A549 (cell line): ENCODE measurements around the gene MYH14. TPM values are rescaled to one million over a fixed set of nuclear protein-coding genes. Genes with fewer than 3 reads are reported as not detected.

Source experiments
- ATAC-seq, 2 experiments: fragments of 200-7000 bp in 1 of 2; fragments of >200 bp in 1 of 2; cut with Nextera tagmentation in 1 of 2; cut with Tn5 transposase in 1 of 2; 3 replicates each; pipeline versions ENCODE4 v1.8.0 to v1.9.1; 2018 to 2020; ENCODE audit warnings: mild to moderate bottlenecking in 1 of 2, moderate library complexity in 1 of 2
- CTCF ChIA-PET: fragments of 300-600 bp; sonication (Branson Sonifier 250); formaldehyde crosslinking; extraction: SDS; loops from one replicate; lab custom pipeline; 2021; ENCODE audit warnings: antibody characterized with exemption, inconsistent platforms; lab: Yijun Ruan, JAX
- POLR2A ChIA-PET: fragments of 350-600 bp; formaldehyde crosslinking; extraction: SDS; loops from one replicate; lab custom pipeline; 2021; ENCODE audit warnings: antibody characterized with exemption, inconsistent platforms; lab: Yijun Ruan, JAX
- DNase-seq, 2 experiments: peaks; one replicate each; pipeline versions ENCODE4 v3.0.0 to v3.0.0-alpha.2; 2011 to 2016; ENCODE audit warnings: low read depth in 1 of 2, low spot score in 1 of 2
- FAIRE-seq: peaks from 2 replicates; lab custom pipeline; 2011; peaks lifted over from hg19 to GRCh38; lab: Jason Lieb, UNC
- H3K27ac ChIP-seq, 2 experiments: fragments of >200 bp; sonication (Bioruptor Twin); formaldehyde crosslinking; 3 replicates each; pipeline ENCODE4 v1.5.1; 2016 to 2017
- H3K4me1 ChIP-seq: fragments of >200 bp; sonication (Bioruptor Twin); formaldehyde crosslinking; 3 replicates; pipeline ENCODE4 v1.6.1; 2016
- H3K4me2 ChIP-seq: fragments of >200 bp; sonication (Bioruptor Twin); formaldehyde crosslinking; 3 replicates; pipeline ENCODE4 v1.6.1; 2016
- H3K4me3 ChIP-seq: fragments of >200 bp; sonication (Bioruptor Twin); formaldehyde crosslinking; 3 replicates; pipeline ENCODE4 v1.5.1; 2016
- H3K9me3 ChIP-seq: fragments of >200 bp; sonication (Bioruptor Twin); formaldehyde crosslinking; 3 replicates; pipeline ENCODE4 v1.6.1; 2016
- ATOH8 ChIP-seq: fragments of 250-450 bp; sonication (Bioruptor Pico); IDR thresholded peaks from 2 replicates; pipeline ENCODE4 v1.5.0; 2020; ENCODE audit warnings: low read depth, mild to moderate bottlenecking, moderate library complexity
- BHLHE40 ChIP-seq: IDR thresholded peaks from 2 replicates; pipeline ENCODE4 v1.6.1; 2012; ENCODE audit warnings: low read depth, low read length, inconsistent platforms
- CBX2 ChIP-seq: fragments of 200-600 bp; sonication (generic); IDR thresholded peaks from 2 replicates; pipeline ENCODE4 v1.6.1; 2016; ENCODE audit warnings: low read depth, mild to moderate bottlenecking, borderline replicate concordance
- CEBPB ChIP-seq, 2 experiments: fragments of >200 bp in 1 of 2; sonication (Bioruptor Twin) in 1 of 2; formaldehyde crosslinking in 1 of 2; IDR thresholded peaks; 2 replicates each; pipeline ENCODE4 v1.6.1; 2012 to 2016
- E2F6 ChIP-seq: IDR thresholded peaks from 2 replicates; pipeline ENCODE4 v1.6.1; 2012; ENCODE audit warnings: low read depth, borderline replicate concordance
- EHF ChIP-seq: fragments of 250-450 bp; sonication (Bioruptor Pico); IDR thresholded peaks from 2 replicates; pipeline ENCODE4 v1.5.0; 2020; ENCODE audit warnings: mild to moderate bottlenecking
- EHMT2 ChIP-seq: fragments of 200-600 bp; sonication (generic); IDR thresholded peaks from 2 replicates; pipeline ENCODE4 v1.6.1; 2016; ENCODE audit warnings: antibody characterized with exemption, low read depth, mild to moderate bottlenecking, moderate library complexity
- EP300 ChIP-seq, 2 experiments: fragments of >200 bp; sonication (Bioruptor Twin); formaldehyde crosslinking; IDR thresholded peaks; 2 replicates in 1 of 2; 3 replicates in 1 of 2; pipeline ENCODE4 v1.6.1; 2016 to 2017
- ESRRA ChIP-seq: fragments of 150-350 bp; IDR thresholded peaks from 2 replicates; pipeline ENCODE4 v1.6.1; 2014; ENCODE audit warnings: mild to moderate bottlenecking, low read length, borderline replicate concordance
- FOXS1 ChIP-seq: fragments of 250-450 bp; sonication (Bioruptor Pico); IDR thresholded peaks from 2 replicates; pipeline ENCODE4 v1.5.0; 2020; ENCODE audit warnings: mild to moderate bottlenecking, moderate library complexity
- GATA3 ChIP-seq: IDR thresholded peaks from 2 replicates; pipeline ENCODE4 v1.6.1; 2012; ENCODE audit warnings: borderline replicate concordance
- HOXB13 ChIP-seq: fragments of 250-450 bp; sonication (Bioruptor Pico); IDR thresholded peaks from 2 replicates; pipeline ENCODE4 v1.5.0; 2020; ENCODE audit warnings: low read depth, mild to moderate bottlenecking, moderate library complexity
- JUN ChIP-seq, 2 experiments: fragments of >200 bp; sonication (Bioruptor Twin); formaldehyde crosslinking; IDR thresholded peaks; 2 replicates in 1 of 2; 3 replicates in 1 of 2; pipeline ENCODE4 v1.6.1; 2016 to 2017
- MAZ ChIP-seq: fragments of 150-350 bp; IDR thresholded peaks from 2 replicates; pipeline ENCODE4 v1.6.1; 2014; ENCODE audit warnings: antibody characterized with exemption, low read depth, low read length, borderline replicate concordance
- NPAS2 ChIP-seq: fragments of 250-450 bp; sonication (Bioruptor Pico); IDR thresholded peaks from 2 replicates; pipeline ENCODE4 v1.8.0; 2022; ENCODE audit warnings: mild to moderate bottlenecking, moderate library complexity, borderline replicate concordance
- NR3C1 ChIP-seq: fragments of >200 bp; sonication (Bioruptor Twin); formaldehyde crosslinking; IDR thresholded peaks from 3 replicates; pipeline ENCODE4 v1.6.1; 2017
- PHF8 ChIP-seq: fragments of 200-600 bp; sonication (generic); IDR thresholded peaks from 2 replicates; pipeline ENCODE4 v1.6.1; 2016; ENCODE audit warnings: low read depth, mild to moderate bottlenecking, antibody characterized with exemption, moderate library complexity, borderline replicate concordance
- POLR2A ChIP-seq: IDR thresholded peaks from 2 replicates; pipeline ENCODE4 v1.6.1; 2012; ENCODE audit warnings: mild to moderate bottlenecking, low read length
- RARB ChIP-seq: fragments of 250-450 bp; sonication (Bioruptor Pico); IDR thresholded peaks from 2 replicates; pipeline ENCODE4 v1.8.0; 2021; ENCODE audit warnings: mild to moderate bottlenecking, moderate library complexity
- RCOR1 ChIP-seq: fragments of 150-350 bp; IDR thresholded peaks from 2 replicates; pipeline ENCODE4 v1.6.1; 2014; ENCODE audit warnings: antibody characterized with exemption, low read length, low read depth
- SREBF2 ChIP-seq: fragments of 450-650 bp; IDR thresholded peaks from 2 replicates; pipeline ENCODE4 v1.6.1; 2014; ENCODE audit warnings: mild to moderate bottlenecking, moderate library complexity
- TP53 ChIP-seq: fragments of 250-450 bp; sonication (Bioruptor Pico); IDR thresholded peaks from 2 replicates; pipeline ENCODE4 v1.5.0; 2021; ENCODE audit warnings: mild to moderate bottlenecking, moderate library complexity
- ZC3H11A ChIP-seq: fragments of 450-650 bp; IDR thresholded peaks from 2 replicates; pipeline ENCODE4 v1.6.1; 2014; ENCODE audit warnings: antibody characterized with exemption, mild to moderate bottlenecking
- ZFP36 ChIP-seq: fragments of 450-650 bp; IDR thresholded peaks from 2 replicates; pipeline ENCODE4 v1.6.1; 2014; ENCODE audit warnings: borderline replicate concordance; ENCODE audit not compliant: partially characterized antibody
- ZNF302 ChIP-seq: fragments of 250-450 bp; sonication (Bioruptor Pico); IDR thresholded peaks from 2 replicates; pipeline ENCODE4 v1.9.0; 2021; ENCODE audit warnings: inconsistent platforms, mild to moderate bottlenecking, moderate library complexity
- WGBS: methylation state at CpG from one replicate; pipeline ENCODE4 v1.1.6; 2017; ENCODE audit errors: missing lambda C conversion rate; 5-methylcytosine and 5-hydroxymethylcytosine counted together
- polyA plus RNA-seq, 4 experiments: library from polyadenylated mRNA; depleted of rRNA in 3 of 4; stranded (reverse); fragments of >200 nt; fragmentation: RNase III in 1 of 4; extraction: RNeasy Plus Mini Kit Qiagen cat#74134 plus additional on column Dnase treatment in 1 of 4; gene quantifications; 2 replicates in 3 of 4; 3 replicates in 1 of 4; pipeline ENCODE4 v1.2.3, GENCODE V29; 2011 to 2017
- TF ChIP-seq, protein P1 (sequence below): fragments of >200 bp; sonication (Bioruptor Twin); formaldehyde crosslinking; IDR thresholded peaks from 2 replicates; pipeline ENCODE4 v1.6.1; 2016
- TF ChIP-seq, protein P2 (sequence below): fragments of 200-600 bp; sonication (generic); IDR thresholded peaks from 2 replicates; pipeline ENCODE4 v1.6.1; 2016; ENCODE audit warnings: antibody characterized with exemption, mild to moderate bottlenecking, moderate library complexity

MYH14 gene
- polyA plus RNA-seq, 2 of the 4 experiments (the other 2 are of a cell fraction) = 4.0 to 7.0 TPM

DNA sequence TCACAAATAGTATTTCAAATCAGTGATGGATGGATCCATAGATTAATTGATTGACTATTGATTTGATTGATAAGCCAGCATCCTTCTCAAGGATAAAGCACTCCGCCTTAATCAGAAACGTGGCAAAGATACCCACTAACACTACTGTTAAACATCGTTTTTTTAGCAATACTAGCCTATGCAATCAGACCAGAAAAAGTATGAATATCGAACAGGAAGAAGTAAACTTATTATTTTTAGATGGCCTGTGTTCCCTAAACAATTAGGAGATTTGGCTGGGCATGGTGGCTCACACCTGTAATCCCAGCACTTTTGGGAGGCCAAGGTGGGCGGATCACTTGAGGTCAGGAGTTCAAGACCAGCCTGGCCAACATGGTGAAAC is 49.5 kb downstream of the MYH14 start:
- FAIRE-seq = no peak
- ChIA-PET CTCF (interaction anchor here (0.6 to 1.6 kb wide), 8 partner anchors 9 to 100 kb away, joined by 3 to 5 read pairs (median 3); partner anchors contain the start of gene KCNC3), POLR2A (no interaction called here)
- no peak overlapping the region for H3K27ac ChIP-seq
- peaks cover 20% of the 10 kb centered on the region for H3K9me3 ChIP-seq
- no peak overlapping the region for H3K4me3 ChIP-seq
- H3K4me1 ChIP-seq = no peaks in the 10 kb centered on the region
- WGBS = 59% methylated on average over 5 of the region's 5 CpGs
- no peak for DNase-seq
- no peak for ATAC-seq
- no peak for TF ChIP-seq FOXS1 (CRISPR knock-in tag)
- no peak for TF ChIP-seq ZC3H11A
- no peak for TF ChIP-seq BHLHE40
- TF ChIP-seq EP300 (IDR thresholded peaks at IDR 0.05) = no peak
- no peak for TF ChIP-seq E2F6
- TF ChIP-seq, protein P1, sequence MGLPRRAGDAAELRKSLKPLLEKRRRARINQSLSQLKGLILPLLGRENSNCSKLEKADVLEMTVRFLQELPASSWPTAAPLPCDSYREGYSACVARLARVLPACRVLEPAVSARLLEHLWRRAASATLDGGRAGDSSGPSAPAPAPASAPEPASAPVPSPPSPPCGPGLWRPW = no peak
- no peak for TF ChIP-seq NR3C1
- no peak for TF ChIP-seq ZNF302 (CRISPR knock-in tag)
- TF ChIP-seq ZFP36 = no peak
- TF ChIP-seq MAZ = no peak
- no peak for TF ChIP-seq GATA3
- TF ChIP-seq SREBF2 = no peak
- TF ChIP-seq EHMT2 = no peak
- TF ChIP-seq RCOR1 = no peak
- no peak for TF ChIP-seq PHF8
- no peak for TF ChIP-seq ATOH8 (CRISPR knock-in tag)
- no peak for TF ChIP-seq NPAS2 (CRISPR knock-in tag)
- no peak for TF ChIP-seq EHF
- TF ChIP-seq TP53 (CRISPR knock-in tag) = no peak
- H3K4me2 ChIP-seq = no peak overlapping the region

GRCh38 chr19:50255115-50255514 is 51.7 kb downstream of the MYH14 start:
- TF ChIP-seq ESRRA = no peak
- TF ChIP-seq RARB (CRISPR knock-in tag) = no peak
- no peak for TF ChIP-seq CBX2
- TF ChIP-seq CEBPB (IDR thresholded peaks at IDR 0.05) = no peak
- no peak for TF ChIP-seq ZC3H11A
- no peak for TF ChIP-seq EP300 (IDR thresholded peaks at IDR 0.05)
- no peak for TF ChIP-seq ZNF302 (CRISPR knock-in tag)
- TF ChIP-seq HOXB13 = no peak
- no peak for TF ChIP-seq POLR2A
- TF ChIP-seq MAZ = no peak
- TF ChIP-seq RCOR1 = no peak
- no peak for TF ChIP-seq JUN (IDR thresholded peaks at IDR 0.05)
- TF ChIP-seq, protein P2, sequence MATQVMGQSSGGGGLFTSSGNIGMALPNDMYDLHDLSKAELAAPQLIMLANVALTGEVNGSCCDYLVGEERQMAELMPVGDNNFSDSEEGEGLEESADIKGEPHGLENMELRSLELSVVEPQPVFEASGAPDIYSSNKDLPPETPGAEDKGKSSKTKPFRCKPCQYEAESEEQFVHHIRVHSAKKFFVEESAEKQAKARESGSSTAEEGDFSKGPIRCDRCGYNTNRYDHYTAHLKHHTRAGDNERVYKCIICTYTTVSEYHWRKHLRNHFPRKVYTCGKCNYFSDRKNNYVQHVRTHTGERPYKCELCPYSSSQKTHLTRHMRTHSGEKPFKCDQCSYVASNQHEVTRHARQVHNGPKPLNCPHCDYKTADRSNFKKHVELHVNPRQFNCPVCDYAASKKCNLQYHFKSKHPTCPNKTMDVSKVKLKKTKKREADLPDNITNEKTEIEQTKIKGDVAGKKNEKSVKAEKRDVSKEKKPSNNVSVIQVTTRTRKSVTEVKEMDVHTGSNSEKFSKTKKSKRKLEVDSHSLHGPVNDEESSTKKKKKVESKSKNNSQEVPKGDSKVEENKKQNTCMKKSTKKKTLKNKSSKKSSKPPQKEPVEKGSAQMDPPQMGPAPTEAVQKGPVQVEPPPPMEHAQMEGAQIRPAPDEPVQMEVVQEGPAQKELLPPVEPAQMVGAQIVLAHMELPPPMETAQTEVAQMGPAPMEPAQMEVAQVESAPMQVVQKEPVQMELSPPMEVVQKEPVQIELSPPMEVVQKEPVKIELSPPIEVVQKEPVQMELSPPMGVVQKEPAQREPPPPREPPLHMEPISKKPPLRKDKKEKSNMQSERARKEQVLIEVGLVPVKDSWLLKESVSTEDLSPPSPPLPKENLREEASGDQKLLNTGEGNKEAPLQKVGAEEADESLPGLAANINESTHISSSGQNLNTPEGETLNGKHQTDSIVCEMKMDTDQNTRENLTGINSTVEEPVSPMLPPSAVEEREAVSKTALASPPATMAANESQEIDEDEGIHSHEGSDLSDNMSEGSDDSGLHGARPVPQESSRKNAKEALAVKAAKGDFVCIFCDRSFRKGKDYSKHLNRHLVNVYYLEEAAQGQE = no peak
- no peaks in the 10 kb centered on the region for H3K4me1 ChIP-seq
- ATAC-seq (no peak), DNase-seq (no peak), FAIRE-seq (no peak)
- POLR2A ChIA-PET = no interaction called here
- H3K4me2 ChIP-seq = no peak overlapping the region
- H3K27ac ChIP-seq = no peak overlapping the region
- peaks cover 20% of the 10 kb centered on the region for H3K9me3 ChIP-seq
- no peak overlapping the region for H3K4me3 ChIP-seq
- 72% methylated on average over 5 of the region's 5 CpGs for WGBS
- CTCF ChIA-PET = interaction anchor here (1.0 to 1.7 kb wide), 5 partner anchors 10 to 108 kb away, joined by 3 to 9 read pairs (median 3); partner anchors contain the start of gene KCNC3
